ENCODE data around the gene OR10H1. TPM values are rescaled to one million over a fixed set of nuclear protein-coding genes. Genes with fewer than 3 reads are reported as not detected.

The OR10H1 gene
- total RNA-seq, 1 donor from 2014 or later, result not detected

- Histone ChIP-seq H3K4me3 (no peak overlapping the region), H2AFZ (replicated peaks) (no peak overlapping the region), H3K9ac (no peak overlapping the region), H4K20me1 (ENCODE audit: low read depth) (no peaks in the 10 kb centered on the region), H3K36me3 (no peaks in the 10 kb centered on the region), H3K27ac (no peak overlapping the region), H3K27me3 (no peaks in the 10 kb centered on the region), H3K4me2 (no peak overlapping the region), H3K9me3 (ENCODE audit: low read depth) (peaks cover 9% of the 10 kb centered on the region), H3K4me1 (no peaks in the 10 kb centered on the region), H3K79me2 (ENCODE audit: low read depth) (no peaks in the 10 kb centered on the region), H3F3A (ENCODE audit: low read depth) (no peaks in the 10 kb centered on the region)
- Mint-ChIP-seq H3K9me3 (peaks cover 26% of the 10 kb centered on the region), H3K27ac (no peak overlapping the region), H3K27me3 (ENCODE audit: insufficient read depth, low read depth) (peaks cover 3% of the 10 kb centered on the region), H3K36me3 (no peaks in the 10 kb centered on the region), H3K4me3 (no peak overlapping the region), H3K4me1 (no peaks in the 10 kb centered on the region)
- TF ChIP-seq EZH2 (IDR thresholded peaks at IDR 0.05), result no peak
- no peak for TF ChIP-seq CTCF (IDR thresholded peaks at IDR 0.05)
- TF ChIP-seq EZH2phosphoT487 (IDR thresholded peaks at IDR 0.05), result no peak
- DNase-seq (ENCODE audit: low spot score), result no peak
Measured at GRCh38 chr19:15825753-15826152, 10.3 kb upstream of the OR10H1 start.

- H2AFZ ChIP-seq (replicated peaks), result no peak overlapping the region
- H3K79me2 ChIP-seq (ENCODE audit: low read depth), result no peaks in the 10 kb centered on the region
- H3K9me3 ChIP-seq (ENCODE audit: low read depth), result peaks cover 11% of the 10 kb centered on the region
- TF ChIP-seq EZH2phosphoT487 (IDR thresholded peaks at IDR 0.05) (no peak), EZH2 (IDR thresholded peaks at IDR 0.05) (no peak), CTCF (IDR thresholded peaks at IDR 0.05) (no peak)
- no peaks in the 10 kb centered on the region for H3K4me1 ChIP-seq
- Mint-ChIP-seq H3K27ac (no peak overlapping the region), H3K9me3 (peaks cover 16% of the 10 kb centered on the region), H3K4me1 (no peaks in the 10 kb centered on the region), H3K36me3 (no peaks in the 10 kb centered on the region), H3K27me3 (ENCODE audit: insufficient read depth, low read depth) (peaks cover 3% of the 10 kb centered on the region), H3K4me3 (no peak overlapping the region)
- no peaks in the 10 kb centered on the region for H4K20me1 ChIP-seq (ENCODE audit: low read depth)
- no peak for DNase-seq (ENCODE audit: low spot score)
- no peak overlapping the region for H3K9ac ChIP-seq
- no peak overlapping the region for H3K4me3 ChIP-seq
- H3F3A ChIP-seq (ENCODE audit: low read depth), result no peaks in the 10 kb centered on the region
- no peaks in the 10 kb centered on the region for H3K27me3 ChIP-seq
- no peaks in the 10 kb centered on the region for H3K36me3 ChIP-seq
- no peak overlapping the region for H3K27ac ChIP-seq
- H3K4me2 ChIP-seq, result no peak overlapping the region
Measured at GRCh38 chr19:15820646-15821045, 5.2 kb upstream of the OR10H1 start.

- Mint-ChIP-seq H3K27me3 (ENCODE audit: insufficient read depth, low read depth) (peaks cover 3% of the 10 kb centered on the region), H3K9me3 (peaks cover 46% of the 10 kb centered on the region), H3K36me3 (no peaks in the 10 kb centered on the region), H3K4me3 (no peak overlapping the region), H3K4me1 (no peaks in the 10 kb centered on the region), H3K27ac (no peak overlapping the region)
- no peaks in the 10 kb centered on the region for H4K20me1 ChIP-seq (ENCODE audit: low read depth)
- no peaks in the 10 kb centered on the region for H3K79me2 ChIP-seq (ENCODE audit: low read depth)
- no peaks in the 10 kb centered on the region for H3K27me3 ChIP-seq
- H3K9me3 ChIP-seq (ENCODE audit: low read depth), result peaks cover 9% of the 10 kb centered on the region
- no peak overlapping the region for H3K27ac ChIP-seq
- no peaks in the 10 kb centered on the region for H3K4me1 ChIP-seq
- no peaks in the 10 kb centered on the region for H3F3A ChIP-seq (ENCODE audit: low read depth)
- no peak overlapping the region for H3K4me3 ChIP-seq
- DNase-seq (ENCODE audit: low spot score), result no peak
- no peak overlapping the region for H2AFZ ChIP-seq (replicated peaks)
- TF ChIP-seq EZH2phosphoT487 (IDR thresholded peaks at IDR 0.05) (no peak), CTCF (IDR thresholded peaks at IDR 0.05) (no peak), EZH2 (IDR thresholded peaks at IDR 0.05) (no peak)
- H3K4me2 ChIP-seq, result no peak overlapping the region
- H3K36me3 ChIP-seq, result no peaks in the 10 kb centered on the region
- H3K9ac ChIP-seq, result no peak overlapping the region
Measured at GRCh38 chr19:15813916-15814315, 1.5 kb downstream of the OR10H1 start.

Measured in neural progenitor cell (in vitro differentiated cells).